GM12878 (cell line): ENCODE data around the gene MBD3. TPM values are rescaled to one million over a fixed set of nuclear protein-coding genes. Genes with fewer than 3 reads are reported as not detected.

Source experiments
- ATAC-seq: fragments of 200-7000 bp; cut with Tn5 transposase; 3 replicates; pipeline ENCODE4 v1.9.1; 2020; ENCODE audit warnings: mild to moderate bottlenecking, moderate library complexity
- BruUV-seq: library from RNA; stranded (reverse); fragments of 400-500 nt; replicated peaks from 2 replicates; lab custom pipeline; 2021; lab: Mats Ljungman, UMichigan
- CTCF ChIA-PET: fragments of 300-600 bp; sonication (Branson Sonifier 250); formaldehyde crosslinking; extraction: SDS; loops from one replicate; lab custom pipeline; 2021; ENCODE audit warnings: inconsistent platforms; lab: Yijun Ruan, JAX
- POLR2A ChIA-PET: fragments of 350-600 bp; formaldehyde crosslinking; extraction: SDS; loops from one replicate; lab custom pipeline; 2021; ENCODE audit warnings: inconsistent platforms; lab: Charles Lee
- RAD21 ChIA-PET: fragments of 300-600 bp; sonication (Branson Sonifier 250); formaldehyde crosslinking; loops from one replicate; lab custom pipeline; 2023; ENCODE audit warnings: antibody characterized with exemption; ENCODE audit not compliant: unreplicated experiment; lab: Charles Lee
- SMC1A ChIA-PET: fragments of 300-600 bp; sonication (Branson Sonifier 250); formaldehyde crosslinking; loops from one replicate; lab custom pipeline; 2023; ENCODE audit not compliant: unreplicated experiment, uncharacterized antibody; lab: Charles Lee
- DNase-seq: peaks from one replicate; pipeline ENCODE4 v3.0.0-alpha.2; 2011; ENCODE audit warnings: low read depth, low spot score
- FAIRE-seq: peaks from 3 replicates; lab custom pipeline; 2011; peaks lifted over from hg19 to GRCh38; lab: Jason Lieb, UNC
- H2AFZ ChIP-seq: 2 replicates; pipeline ENCODE4 v1.6.0; 2011; ENCODE audit warnings: low read depth, low read length, control low read depth; ENCODE audit not compliant: control insufficient read depth
- H3K27ac ChIP-seq: 2 replicates; pipeline ENCODE4 v1.5.1; 2011; ENCODE audit warnings: control low read depth; ENCODE audit not compliant: control insufficient read depth, insufficient read depth
- H3K27me3 ChIP-seq, 2 experiments: replicated peaks in 1 of 2; 2 replicates each; pipeline versions ENCODE4 v1.6.0 to v1.6.1; 2011; ENCODE audit warnings: low read length in 1 of 2; ENCODE audit not compliant: control insufficient read depth in 2 of 2, insufficient read depth in 2 of 2
- H3K36me3 ChIP-seq, 2 experiments: 2 replicates each; pipeline ENCODE4 v1.5.1; 2011; ENCODE audit warnings: low read length in 1 of 2; ENCODE audit not compliant: control insufficient read depth in 2 of 2, insufficient read depth in 2 of 2
- H3K4me1 ChIP-seq: 2 replicates; pipeline ENCODE4 v1.6.1; 2011; ENCODE audit warnings: mild to moderate bottlenecking, low read length, moderate library complexity, mixed read lengths; ENCODE audit not compliant: control insufficient read depth, insufficient read depth
- H3K4me2 ChIP-seq: 2 replicates; pipeline ENCODE4 v1.6.0; 2011; ENCODE audit warnings: control low read depth; ENCODE audit not compliant: control insufficient read depth, insufficient read depth
- H3K4me3 ChIP-seq: fragments of 200-600 bp; sonication (generic); 2 replicates; pipeline ENCODE4 v1.5.1; 2016
- H3K79me2 ChIP-seq: 2 replicates; pipeline ENCODE4 v1.6.0; 2011; ENCODE audit warnings: low read length; ENCODE audit not compliant: control insufficient read depth, insufficient read depth
- H3K9ac ChIP-seq: 2 replicates; pipeline ENCODE4 v1.8.0; 2011; ENCODE audit warnings: low read length, control low read depth, mixed read lengths; ENCODE audit not compliant: control insufficient read depth, insufficient read depth
- H3K9me3 ChIP-seq: replicated peaks from 3 replicates; pipeline ENCODE4 v1.5.1; 2011; ENCODE audit warnings: mild to moderate bottlenecking, low read length; ENCODE audit not compliant: control insufficient read depth, insufficient read depth
- H4K20me1 ChIP-seq: 2 replicates; pipeline ENCODE4 v1.6.0; 2011; ENCODE audit not compliant: control insufficient read depth, insufficient read depth
- FOS ChIP-seq: IDR thresholded peaks from 3 replicates; pipeline ENCODE4 v1.6.1; 2011; ENCODE audit warnings: borderline replicate concordance; ENCODE audit not compliant: insufficient read length; ENCODE audit errors: extremely low read depth
- MYB ChIP-seq: fragments of 150-350 bp; IDR thresholded peaks from 2 replicates; pipeline ENCODE4 v1.6.1; 2014; ENCODE audit warnings: mild to moderate bottlenecking, low read depth, low read length, borderline replicate concordance
- NFXL1 ChIP-seq: fragments of 450-650 bp; IDR thresholded peaks from 2 replicates; pipeline ENCODE4 v1.6.1; 2017; ENCODE audit warnings: antibody characterized with exemption, mild to moderate bottlenecking, borderline replicate concordance
- PAX5 ChIP-seq: IDR thresholded peaks from 2 replicates; pipeline ENCODE4 v1.6.1; 2011; ENCODE audit warnings: low read depth, low read length, borderline replicate concordance
- SMARCA5 ChIP-seq: fragments of 450-650 bp; IDR thresholded peaks from 2 replicates; pipeline ENCODE4 v1.6.1; 2017; ENCODE audit warnings: mild to moderate bottlenecking
- SRF ChIP-seq, 2 experiments: IDR thresholded peaks; 2 replicates each; pipeline ENCODE4 v1.6.1; 2011; ENCODE audit warnings: low read depth in 2 of 2, low read length in 2 of 2, mild to moderate bottlenecking in 1 of 2, moderate library complexity in 1 of 2
- WGBS: methylation state at CpG from one replicate; pipeline ENCODE4 v1.1.6; 2016; ENCODE audit warnings: low lambda C conversion rate; ENCODE audit not compliant: insufficient replicate concordance, insufficient coverage; ENCODE audit errors: missing lambda C conversion rate; 5-methylcytosine and 5-hydroxymethylcytosine counted together
- in situ Hi-C: fragments of 300-500 bp; cut with MboI; formaldehyde crosslinking; loops from 9 replicates; pipeline ENCODE4 v1.14.3; 2018; ENCODE audit warnings: mixed read lengths
- intact Hi-C: fragments of 100-400 bp; cut with micrococcal nuclease; formaldehyde crosslinking; loops from one replicate; pipeline ENCODE4 v1.14.2; 2022; ENCODE audit not compliant: unreplicated experiment
- polyA plus RNA-seq, 11 experiments: library from polyadenylated mRNA; depleted of rRNA in 4 of 11; unstranded in 6 of 11; stranded (reverse) in 5 of 11; fragments of >200 nt; fragmentation: Nextera tagmentation in 4 of 11; fragmentation: Illumina TruSeq in 1 of 11; extraction: Ambion mirVana in 4 of 11; extraction: Trizol in 1 of 11; gene quantifications; 1 replicate in 1 of 11; 2 replicates in 10 of 11; pipeline versions ENCODE4 v1.2.1 to v1.2.3, GENCODE V29; 2011 to 2016; ENCODE audit warnings: inconsistent platforms in 2 of 11, missing spikeins in 2 of 11, low read depth in 1 of 11
- total RNA-seq, 4 experiments: library from RNA; depleted of rRNA in 3 of 4; stranded (reverse); fragments of >200 nt in 3 of 4; fragmentation: Illumina TruSeq in 1 of 4; extraction: Trizol in 1 of 4; gene quantifications; 2 replicates each; pipeline versions ENCODE4 v1.2.1 to v1.2.3, GENCODE V29; 2013 to 2021
- TF ChIP-seq, protein P1 (sequence below): fragments of 450-650 bp; IDR thresholded peaks from 2 replicates; pipeline ENCODE4 v1.6.1; 2017; ENCODE audit warnings: mild to moderate bottlenecking, low read depth, inconsistent platforms; ENCODE audit not compliant: poor library complexity, severe bottlenecking
- TF ChIP-seq, protein P2 (sequence below): fragments of 450-650 bp; IDR thresholded peaks from 2 replicates; pipeline ENCODE4 v1.6.1; 2017; ENCODE audit warnings: mild to moderate bottlenecking

Gene MBD3
- total and polyA plus RNA-seq, 10 of the 15 experiments (the other 5 are each of a cell fraction or from before 2014, with no cell fraction given): 0.13 to 107 (median 21.9) TPM

DNA sequence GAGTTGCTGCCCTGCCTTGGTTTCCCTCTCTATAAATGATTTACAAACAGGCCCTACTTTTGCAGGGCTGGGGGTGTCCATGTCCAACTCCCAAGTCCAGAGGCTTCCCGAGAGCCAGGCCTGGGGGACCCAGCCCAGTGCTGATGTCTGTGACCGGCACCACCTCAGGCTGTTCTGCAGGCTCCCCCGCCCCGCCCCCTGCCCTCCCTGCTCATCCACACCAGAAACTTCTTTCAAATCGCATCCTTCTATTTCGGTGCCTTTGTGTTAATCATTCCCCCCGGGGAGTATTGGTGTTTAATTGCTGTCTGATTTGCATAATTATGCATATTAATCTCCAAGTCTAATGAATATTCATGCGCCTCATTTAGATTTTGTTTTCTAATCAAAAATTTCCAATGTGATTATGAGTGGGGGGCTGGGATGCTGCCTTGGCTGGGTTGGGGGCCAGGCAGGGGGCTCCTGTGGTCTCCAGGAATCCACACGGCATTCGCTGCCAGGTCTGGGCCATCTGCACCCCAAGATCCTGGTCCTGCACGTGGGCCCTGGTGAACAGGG is 40.7 kb upstream of the MBD3 start:
- H3K79me2 ChIP-seq: peaks cover 10% of the 10 kb centered on the region
- H3K9me3 ChIP-seq: no peaks in the 10 kb centered on the region; the same call in 2 of the 3 replicates
- intact Hi-C loops: no loop called here
- ChIA-PET POLR2A (no interaction called here), SMC1A (no interaction called here), CTCF (no interaction called here), RAD21 (no interaction called here)
- DNase-seq (no peak), ATAC-seq (no peak), FAIRE-seq (no peak)
- WGBS: 80% methylated on average over 9 of the region's 11 CpGs
- H3K4me1 ChIP-seq: no peaks in the 10 kb centered on the region
- H3K9ac ChIP-seq: no peak overlapping the region
- no peak overlapping the region for H3K4me2 ChIP-seq
- peaks cover 22 to 47% of the 10 kb centered on the region in 2 experiments for H3K36me3 ChIP-seq
- peaks cover 7% of the 10 kb centered on the region for H4K20me1 ChIP-seq
- H3K27me3 ChIP-seq: no peaks in the 10 kb centered on the region
- no peak for TF ChIP-seq MYB
- TF ChIP-seq, protein P1, sequence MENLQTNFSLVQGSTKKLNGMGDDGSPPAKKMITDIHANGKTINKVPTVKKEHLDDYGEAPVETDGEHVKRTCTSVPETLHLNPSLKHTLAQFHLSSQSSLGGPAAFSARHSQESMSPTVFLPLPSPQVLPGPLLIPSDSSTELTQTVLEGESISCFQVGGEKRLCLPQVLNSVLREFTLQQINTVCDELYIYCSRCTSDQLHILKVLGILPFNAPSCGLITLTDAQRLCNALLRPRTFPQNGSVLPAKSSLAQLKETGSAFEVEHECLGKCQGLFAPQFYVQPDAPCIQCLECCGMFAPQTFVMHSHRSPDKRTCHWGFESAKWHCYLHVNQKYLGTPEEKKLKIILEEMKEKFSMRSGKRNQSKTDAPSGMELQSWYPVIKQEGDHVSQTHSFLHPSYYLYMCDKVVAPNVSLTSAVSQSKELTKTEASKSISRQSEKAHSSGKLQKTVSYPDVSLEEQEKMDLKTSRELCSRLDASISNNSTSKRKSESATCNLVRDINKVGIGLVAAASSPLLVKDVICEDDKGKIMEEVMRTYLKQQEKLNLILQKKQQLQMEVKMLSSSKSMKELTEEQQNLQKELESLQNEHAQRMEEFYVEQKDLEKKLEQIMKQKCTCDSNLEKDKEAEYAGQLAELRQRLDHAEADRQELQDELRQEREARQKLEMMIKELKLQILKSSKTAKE: no peak
- TF ChIP-seq PAX5: no peak
- TF ChIP-seq, protein P2, sequence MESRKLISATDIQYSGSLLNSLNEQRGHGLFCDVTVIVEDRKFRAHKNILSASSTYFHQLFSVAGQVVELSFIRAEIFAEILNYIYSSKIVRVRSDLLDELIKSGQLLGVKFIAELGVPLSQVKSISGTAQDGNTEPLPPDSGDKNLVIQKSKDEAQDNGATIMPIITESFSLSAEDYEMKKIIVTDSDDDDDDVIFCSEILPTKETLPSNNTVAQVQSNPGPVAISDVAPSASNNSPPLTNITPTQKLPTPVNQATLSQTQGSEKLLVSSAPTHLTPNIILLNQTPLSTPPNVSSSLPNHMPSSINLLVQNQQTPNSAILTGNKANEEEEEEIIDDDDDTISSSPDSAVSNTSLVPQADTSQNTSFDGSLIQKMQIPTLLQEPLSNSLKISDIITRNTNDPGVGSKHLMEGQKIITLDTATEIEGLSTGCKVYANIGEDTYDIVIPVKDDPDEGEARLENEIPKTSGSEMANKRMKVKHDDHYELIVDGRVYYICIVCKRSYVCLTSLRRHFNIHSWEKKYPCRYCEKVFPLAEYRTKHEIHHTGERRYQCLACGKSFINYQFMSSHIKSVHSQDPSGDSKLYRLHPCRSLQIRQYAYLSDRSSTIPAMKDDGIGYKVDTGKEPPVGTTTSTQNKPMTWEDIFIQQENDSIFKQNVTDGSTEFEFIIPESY: no peak
- no peak for TF ChIP-seq NFXL1
- TF ChIP-seq FOS: no peak
- no peak for TF ChIP-seq SRF (IDR thresholded peaks at IDR 0.05; ENCODE audit: low read depth in 2 of 2, low read length in 2 of 2)
- no peak for TF ChIP-seq SMARCA5
- no peak overlapping the region for H2AFZ ChIP-seq
- H3K27ac ChIP-seq: no peak overlapping the region
- H3K4me3 ChIP-seq: no peak overlapping the region
- in situ Hi-C loops: no loop called here
- no TSS peak for BruUV-seq
